H1 (cell line): ENCODE results near the gene CKS1B. TPM values are rescaled to one million over a fixed set of nuclear protein-coding genes. Genes with fewer than 3 reads are reported as not detected.

ENCODE experiments used
- CBX5 ChIP-seq: fragments of 300-800, 300-1000 bp; sonication (generic); IDR thresholded peaks from 2 replicates; pipeline ENCODE4 v1.7.1; 2016; ENCODE audit warnings: antibody characterized with exemption, low read length, low read depth
- GTF2F1 ChIP-seq: IDR thresholded peaks from 2 replicates; pipeline ENCODE4 v1.6.1; 2012; ENCODE audit warnings: low read depth, low read length, improper control_type of control experiment, borderline replicate concordance
- MAX ChIP-seq: IDR thresholded peaks from 2 replicates; pipeline ENCODE4 v1.6.1; 2012; ENCODE audit warnings: inconsistent platforms
- POLR2AphosphoS5 ChIP-seq: IDR thresholded peaks from 2 replicates; pipeline ENCODE4 v1.6.1; 2011; ENCODE audit warnings: low read depth, low read length
- SP1 ChIP-seq: IDR thresholded peaks from 2 replicates; pipeline ENCODE4 v1.6.1; 2011; ENCODE audit warnings: low read depth, low read length
- TCF12 ChIP-seq: IDR thresholded peaks from 2 replicates; pipeline ENCODE4 v1.6.1; 2011; ENCODE audit warnings: low read depth, mild to moderate bottlenecking, low read length
- ZNF274 ChIP-seq: IDR thresholded peaks from 2 replicates; pipeline ENCODE4 v1.7.0; 2012; ENCODE audit warnings: low read length, borderline replicate concordance; ENCODE audit errors: extremely low read depth
- polyA plus RNA-seq, 7 experiments: library from polyadenylated mRNA; depleted of rRNA in 3 of 7; stranded (reverse) in 5 of 7; unstranded in 2 of 7; fragments of >200 nt in 5 of 7; fragments of 200-250 nt in 2 of 7; gene quantifications; 1 replicate in 5 of 7; 2 replicates in 1 of 7; 4 replicates in 1 of 7; pipeline versions ENCODE4 v1.2.1 to v1.2.3, GENCODE V29; 2011 to 2013; ENCODE audit warnings: missing spikeins in 2 of 7, mixed read lengths in 2 of 7
- total RNA-seq: library from RNA; stranded (reverse); fragmentation: NEBNext Ultra II Directional; extraction: Animal tissue kit (Norgen Biotek cat#: 25700); gene quantifications from 2 replicates; pipeline ENCODE4 v1.2.1, GENCODE V29; 2021

CKS1B gene
- total and polyA plus RNA-seq, 2 of the 8 experiments (the other 6 are each of a cell fraction or from before 2014, with no cell fraction given) = 294 to 1,025 TPM

GRCh38 chr1:155022136-155022926 is 47.9 kb downstream of the CKS1B start (continued):
- TF ChIP-seq POLR2AphosphoS5 = no peak
- no peak for TF ChIP-seq TCF12
- no peak for TF ChIP-seq CBX5
- TF ChIP-seq SP1 = no peak
- no peak for TF ChIP-seq MAX
- no peak for TF ChIP-seq GTF2F1
- no peak for TF ChIP-seq ZNF274
